Muscle layer of colon (tissue), 2 donors: ENCODE results near the gene UBE2R2.
A peak's percentile ranks its signal among the peaks of the same experiment; 100 is the strongest.
"Not testable (repeated sequence)": the region's sequence is repeated elsewhere in the genome, so short reads cannot be mapped to it uniquely, and the experiment has no call there.

ENCODE experiments used
- H3K27ac ChIP-seq: one replicate; pipeline ENCODE4 v1.7.0; 2013; ENCODE audit warnings: low read depth, mild to moderate bottlenecking, low read length, moderate library complexity
- H3K27me3 ChIP-seq, 2 donors: one replicate each; pipeline ENCODE4 v1.7.0; 2013; ENCODE audit warnings: low read length in 2 of 2, mild to moderate bottlenecking in 2 of 2; ENCODE audit not compliant: insufficient read depth in 2 of 2, control insufficient read depth in 1 of 2
- H3K36me3 ChIP-seq: one replicate; pipeline ENCODE4 v1.7.0; 2013; ENCODE audit warnings: mild to moderate bottlenecking, low read length; ENCODE audit not compliant: insufficient read depth
- H3K4me1 ChIP-seq: one replicate; pipeline ENCODE4 v1.7.0; 2013; ENCODE audit warnings: mild to moderate bottlenecking, low read length; ENCODE audit not compliant: insufficient read depth
- H3K4me3 ChIP-seq, 2 donors: one replicate each; pipeline ENCODE4 v1.7.0; 2013; ENCODE audit warnings: low read length in 2 of 2, low read depth in 1 of 2, mild to moderate bottlenecking in 1 of 2, moderate library complexity in 1 of 2
- H3K9ac ChIP-seq: one replicate; pipeline ENCODE4 v1.7.0; 2013; ENCODE audit warnings: low read length
- H3K9me3 ChIP-seq: one replicate; pipeline ENCODE4 v1.7.0; 2013; ENCODE audit warnings: mild to moderate bottlenecking, low read length
- donor health status: abdominal sarcoma.
- donor health status: Adenocarcinoma of cecum.

The UBE2R2 gene

GRCh38 chr9:33816327-33817252, at the start of gene UBE2R2:
UBE2R2 (plus strand) TSS chr9:33817160; CDS start chr9:33817758, 598 bp downstream.
- Histone ChIP-seq H3K27me3 (no peaks in the 10 kb centered on the region), H3K4me3 (peak within 1 kb of the TSS; percentile 86 to 88), H3K9ac (peak within 1 kb of the TSS; percentile 93), H3K27ac (peak within 1 kb of the TSS; percentile 97), H3K4me1 (peaks cover 36% of the 10 kb centered on the region), H3K36me3 (no peaks in the 10 kb centered on the region), H3K9me3 (no peaks in the 10 kb centered on the region)

GRCh38 chr9:33770156-33770880, 46.6 kb upstream of the UBE2R2 start:
- H3K27ac ChIP-seq, H3K4me3 ChIP-seq: not testable (repeated sequence)

GRCh38 chr9:33773135-33773534, 43.8 kb upstream of the UBE2R2 start:
- not testable (repeated sequence) for H3K27me3 ChIP-seq, H3K4me1 ChIP-seq, H3K9ac ChIP-seq, H3K9me3 ChIP-seq, H3K36me3 ChIP-seq, H3K4me3 ChIP-seq, H3K27ac ChIP-seq

More at GRCh38 chr9:33770156-33770880, 46.6 kb upstream of the UBE2R2 start:
- H3K4me1 ChIP-seq, H3K9me3 ChIP-seq, H3K9ac ChIP-seq, H3K36me3 ChIP-seq, H3K27me3 ChIP-seq: not testable (repeated sequence)

GRCh38 chr9:33774074-33774659, 42.8 kb upstream of the UBE2R2 start:
- not testable (repeated sequence) for H3K27ac ChIP-seq, H3K9me3 ChIP-seq, H3K9ac ChIP-seq, H3K4me3 ChIP-seq, H3K4me1 ChIP-seq, H3K36me3 ChIP-seq, H3K27me3 ChIP-seq

- H3K36me3 ChIP-seq: no peaks in the 10 kb centered on the region
- no peak overlapping the region for H3K9ac ChIP-seq
- no peak overlapping the region for H3K4me3 ChIP-seq
- H3K27me3 ChIP-seq: no peaks in the 10 kb centered on the region
- no peaks in the 10 kb centered on the region for H3K9me3 ChIP-seq
- no peak overlapping the region for H3K27ac ChIP-seq
- no peaks in the 10 kb centered on the region for H3K4me1 ChIP-seq
Measured at GRCh38 chr9:33776578-33776977, 40.4 kb upstream of the UBE2R2 start.

GRCh38 chr9:33778700-33779351, 38.1 kb upstream of the UBE2R2 start:
- no peaks in the 10 kb centered on the region for H3K36me3 ChIP-seq
- H3K27me3 ChIP-seq: no peaks in the 10 kb centered on the region
- H3K27ac ChIP-seq: no peak overlapping the region
- H3K4me3 ChIP-seq: no peak overlapping the region
- H3K4me1 ChIP-seq: no peaks in the 10 kb centered on the region
- no peaks in the 10 kb centered on the region for H3K9me3 ChIP-seq
- H3K9ac ChIP-seq: no peak overlapping the region

- no peak overlapping the region for H3K4me3 ChIP-seq
- no peaks in the 10 kb centered on the region for H3K27me3 ChIP-seq
- H3K9ac ChIP-seq: no peak overlapping the region
- H3K4me1 ChIP-seq: no peaks in the 10 kb centered on the region
- no peaks in the 10 kb centered on the region for H3K9me3 ChIP-seq
- no peak overlapping the region for H3K27ac ChIP-seq
- no peaks in the 10 kb centered on the region for H3K36me3 ChIP-seq
Measured at GRCh38 chr9:33780276-33780675, 36.7 kb upstream of the UBE2R2 start.

- Histone ChIP-seq H3K9me3 (no peaks in the 10 kb centered on the region), H3K4me1 (no peaks in the 10 kb centered on the region), H3K36me3 (no peaks in the 10 kb centered on the region), H3K4me3 (no peak overlapping the region), H3K9ac (no peak overlapping the region), H3K27me3 (no peaks in the 10 kb centered on the region), H3K27ac (no peak overlapping the region)
Measured at GRCh38 chr9:33781736-33782135, 35.2 kb upstream of the UBE2R2 start.

- no peaks in the 10 kb centered on the region for H3K36me3 ChIP-seq
- no peak overlapping the region for H3K4me3 ChIP-seq
- no peaks in the 10 kb centered on the region for H3K27me3 ChIP-seq
- H3K27ac ChIP-seq: no peak overlapping the region
- H3K9me3 ChIP-seq: no peaks in the 10 kb centered on the region
- H3K4me1 ChIP-seq: no peaks in the 10 kb centered on the region
- H3K9ac ChIP-seq: no peak overlapping the region
Measured at GRCh38 chr9:33782395-33783152, 34.4 kb upstream of the UBE2R2 start.

GRCh38 chr9:33785914-33786313, 31.0 kb upstream of the UBE2R2 start:
- Histone ChIP-seq H3K27ac (no peak overlapping the region), H3K9me3 (no peaks in the 10 kb centered on the region), H3K27me3 (no peaks in the 10 kb centered on the region), H3K36me3 (no peaks in the 10 kb centered on the region), H3K9ac (no peak overlapping the region), H3K4me3 (no peak overlapping the region), H3K4me1 (no peaks in the 10 kb centered on the region)
